Naive thymus-derived CD8-positive, alpha-beta T cell (primary cell): ENCODE data around the gene KRTAP4-16. TPM values are rescaled to one million over a fixed set of nuclear protein-coding genes. Genes with fewer than 3 reads are reported as not detected.
"Not testable (repeated sequence)": the region's sequence is repeated elsewhere in the genome, so short reads cannot be mapped to it uniquely, and the experiment has no call there.

Experiments
- ATAC-seq, 2 donors: fragments of 150-1000 bp; cut with Tn5 transposase in 1 of 2; sonication (Bioruptor Pico), chemical (Tn5 transposase) in 1 of 2; 1 replicate in 1 of 2; 2 replicates in 1 of 2; pipeline ENCODE4 v1.10.0; 2021; ENCODE audit warnings: mild to moderate bottlenecking in 2 of 2, moderate library complexity in 2 of 2
- POLR2A ChIA-PET: fragments of 350-600 bp; sonication (Branson Sonifier 250); formaldehyde crosslinking; loops from one replicate; lab custom pipeline; 2021; ENCODE audit warnings: antibody characterized with exemption; lab: Charles Lee
- DNase-seq, 10 donors: peaks; one replicate each; pipeline versions ENCODE4 v3.0.0 to v3.0.0-alpha.2; 2020 to 2022
- H3K27ac Mint-ChIP-seq, 10 donors: one replicate each; pipeline ENCODE4 v1.8.0; 2020 to 2022; ENCODE audit warnings: mild to moderate bottlenecking in 10 of 10, mixed read lengths in 10 of 10, moderate library complexity in 4 of 10, inconsistent platforms in 1 of 10
- H3K27me3 Mint-ChIP-seq, 5 donors: one replicate each; pipeline ENCODE4 v1.8.0; 2021 to 2022; ENCODE audit warnings: mixed read lengths in 5 of 5
- H3K36me3 Mint-ChIP-seq, 3 donors: one replicate each; pipeline ENCODE4 v1.8.0; 2020 to 2022; ENCODE audit warnings: mixed read lengths in 3 of 3, mild to moderate bottlenecking in 2 of 3, inconsistent platforms in 1 of 3
- H3K4me1 Mint-ChIP-seq, 4 donors: one replicate each; pipeline ENCODE4 v1.8.0; 2021 to 2022; ENCODE audit warnings: mixed read lengths in 4 of 4
- H3K4me3 Mint-ChIP-seq, 10 donors: one replicate each; pipeline ENCODE4 v1.8.0; 2020 to 2022; ENCODE audit warnings: mild to moderate bottlenecking in 10 of 10, mixed read lengths in 10 of 10, moderate library complexity in 6 of 10, inconsistent platforms in 1 of 10
- H3K9me3 Mint-ChIP-seq, 9 donors: one replicate each; pipeline ENCODE4 v1.8.0; 2020 to 2022; ENCODE audit warnings: mixed read lengths in 9 of 9, mild to moderate bottlenecking in 3 of 9, inconsistent platforms in 1 of 9, moderate library complexity in 1 of 9
- polyA plus RNA-seq, 3 donors: library from polyadenylated mRNA; unstranded; fragments of 300-500 nt; fragmentation: Illumina TruSeq; gene quantifications; one replicate each; pipeline ENCODE4 v1.2.3, GENCODE V29; 2021
- total RNA-seq, 8 experiments: library from RNA in 2 of 8; stranded (reverse) in 2 of 8; gene quantifications; one replicate each; pipeline ENCODE4 v1.2.3 and lab custom pipeline; 2021 to 2026

KRTAP4-16 gene
- total and polyA plus RNA-seq, 5 experiments from 2014 or later, result not detected

DNA sequence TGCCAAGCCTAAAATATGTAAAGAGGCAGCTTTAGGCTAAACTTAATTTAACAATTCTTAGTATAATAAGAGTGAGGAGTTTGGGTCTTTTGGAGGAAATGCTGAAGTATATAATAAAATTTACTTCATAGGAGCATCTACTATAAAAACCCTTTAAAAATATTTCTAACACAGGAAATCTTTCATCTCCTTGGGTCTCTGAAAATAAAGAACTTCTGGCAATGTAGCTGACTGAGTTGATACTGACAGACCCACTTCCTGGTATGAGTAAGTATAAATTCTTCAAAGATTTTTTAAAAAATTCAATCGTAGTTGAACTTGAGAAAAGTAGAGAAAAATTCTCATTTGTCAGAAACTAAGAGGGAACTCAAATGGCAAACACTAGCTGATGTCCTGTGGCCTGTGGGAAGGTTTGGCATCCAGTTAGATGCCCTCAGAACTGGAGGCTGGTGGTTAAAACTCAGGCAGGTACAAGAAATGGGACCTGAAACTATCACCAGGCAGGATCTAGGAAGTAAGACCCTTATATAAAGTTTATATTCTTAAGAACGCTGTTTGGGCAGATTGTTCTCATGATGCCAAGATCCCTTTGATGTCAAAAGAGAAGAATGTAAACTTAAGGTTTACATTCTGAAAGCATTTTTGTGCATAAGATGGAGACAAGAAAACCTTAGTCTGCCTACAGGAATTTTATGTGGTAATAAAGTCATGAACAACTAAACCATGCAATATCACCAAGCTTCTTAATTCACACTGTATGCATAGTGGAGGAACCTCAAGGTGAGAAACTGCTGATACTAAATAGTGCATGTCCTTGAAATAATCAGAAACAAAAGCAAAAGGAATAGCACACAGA, 32.1 kb upstream of the KRTAP4-16 start:
- Mint-ChIP-seq H3K27me3 (no peaks in the 10 kb centered on the region), H3K36me3 (peaks cover 0 to 4% (median 0%) of the 10 kb centered on the region in 3 donors), H3K4me1 (peaks cover 23 to 47% (median 39%) of the 10 kb centered on the region in 4 donors), H3K9me3 (peaks cover 0 to 10% (median 4%) of the 10 kb centered on the region in 9 donors), H3K4me3 (peak overlapping the region in 8 of 10 donors; percentile 54 to 80 (median 66)), H3K27ac (peak overlapping the region in 9 of 10 donors; percentile 74 to 95 (median 90))
- peak in 3 of 10 donors; percentile 3 to 56 (median 14) for DNase-seq
- peak; percentile 70 to 95 for ATAC-seq
- POLR2A ChIA-PET, result interaction anchor here (0.8 to 1.5 kb wide), 3 partner anchors 14 to 414 kb away, joined by 3 to 4 read pairs (median 3); no protein-coding TSS in a partner anchor

DNA sequence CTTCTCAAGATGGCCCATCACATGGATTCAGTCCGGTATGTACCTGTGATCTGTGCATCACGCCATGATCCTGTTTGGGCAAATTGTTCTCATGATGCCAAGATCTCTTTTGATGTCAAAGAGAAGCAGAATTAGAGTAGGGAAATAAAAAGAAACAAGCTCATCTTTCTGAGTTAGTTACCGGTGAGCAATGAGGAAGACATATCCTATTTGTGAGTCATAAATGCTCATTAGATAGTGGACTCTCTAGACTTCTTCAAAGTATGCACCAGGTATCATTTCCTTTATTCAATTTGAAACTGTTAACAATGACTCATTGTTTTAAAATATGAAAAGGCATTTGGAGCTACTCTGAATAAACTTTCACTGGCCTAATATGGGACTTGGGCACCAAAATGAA, 30.0 kb upstream of the KRTAP4-16 start:
- ATAC-seq (no peak), DNase-seq (no peak)
- peaks cover 0 to 5% (median 0%) of the 10 kb centered on the region in 9 donors for H3K9me3 Mint-ChIP-seq
- H3K4me1 Mint-ChIP-seq, result peaks cover 29 to 61% (median 48%) of the 10 kb centered on the region in 4 donors
- H3K36me3 Mint-ChIP-seq, result peaks cover 0 to under 1% (median 0%) of the 10 kb centered on the region in 3 donors
- POLR2A ChIA-PET, result interaction anchor here (1.3 to 2.7 kb wide), 2 partner anchors 9 to 177 kb away, joined by 3 to 6 read pairs; partner anchors contain the start of gene KRTAP16-1
- peak overlapping the region in 3 of 10 donors; percentile 46 to 50 (median 48) for H3K27ac Mint-ChIP-seq
- peak overlapping the region in 2 of 10 donors; percentile 5 to 9 for H3K4me3 Mint-ChIP-seq
- no peaks in the 10 kb centered on the region for H3K27me3 Mint-ChIP-seq

DNA sequence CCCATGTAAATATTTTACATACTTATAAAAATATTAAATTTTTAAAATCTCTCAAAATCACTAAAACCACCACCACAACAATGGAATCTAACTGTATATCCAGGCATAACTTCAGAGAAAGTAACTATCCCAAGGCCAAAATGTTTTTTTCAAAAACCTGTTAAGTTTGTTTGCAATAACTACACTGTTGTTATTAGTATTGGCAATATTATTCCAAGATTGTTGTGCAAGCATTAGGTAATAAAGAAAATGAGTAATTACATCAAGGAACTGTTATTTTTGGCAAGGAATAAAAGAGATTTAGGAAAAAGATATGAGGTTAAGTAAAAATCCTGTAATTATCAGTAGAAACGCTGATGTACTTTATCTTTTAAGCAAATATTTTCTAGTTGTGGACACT, 25.4 kb upstream of the KRTAP4-16 start:
- Mint-ChIP-seq H3K27ac (no peak overlapping the region), H3K9me3 (peaks cover 0 to 10% (median under 1%) of the 10 kb centered on the region in 9 donors), H3K36me3 (no peaks in the 10 kb centered on the region), H3K4me1 (peaks cover 40 to 85% (median 71%) of the 10 kb centered on the region in 4 donors), H3K27me3 (no peaks in the 10 kb centered on the region), H3K4me3 (no peak overlapping the region)
- POLR2A ChIA-PET, result no interaction called here
- DNase-seq, result no peak
- no peak for ATAC-seq

DNA sequence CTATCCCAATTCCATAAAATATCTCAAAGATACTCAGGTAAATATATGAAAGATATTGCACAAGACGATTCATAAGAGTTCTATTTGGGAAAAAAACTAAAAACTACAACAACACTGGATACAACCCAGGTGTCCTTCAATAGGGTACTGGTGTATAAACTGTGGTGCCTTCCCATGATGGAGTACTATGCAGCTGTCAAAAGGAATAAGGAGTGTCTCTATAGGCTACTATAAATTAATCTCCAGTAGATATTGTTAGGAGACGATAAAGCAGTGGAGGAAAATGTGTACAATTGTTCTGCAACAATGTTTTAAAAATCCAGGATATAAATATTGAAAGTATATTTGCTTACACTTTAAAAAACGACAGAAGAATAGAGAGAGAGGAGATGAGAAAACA, 24.4 kb upstream of the KRTAP4-16 start:
- POLR2A ChIA-PET, result interaction anchor here (0.6 to 1.6 kb wide), 2 partner anchors 155 to 182 kb away, joined by 3 to 4 read pairs; partner anchors contain the start of gene KRTAP16-1
- Mint-ChIP-seq H3K9me3 (peaks cover 0 to 10% (median 2%) of the 10 kb centered on the region in 9 donors), H3K4me1 (peaks cover 36 to 78% (median 66%) of the 10 kb centered on the region in 4 donors), H3K36me3 (no peaks in the 10 kb centered on the region), H3K4me3 (peak overlapping the region in 6 of 10 donors; percentile 3 to 92 (median 49)), H3K27me3 (no peaks in the 10 kb centered on the region), H3K27ac (peak overlapping the region in 2 of 10 donors; percentile 21 to 71)
- ATAC-seq, result no peak
- no peak for DNase-seq

DNA sequence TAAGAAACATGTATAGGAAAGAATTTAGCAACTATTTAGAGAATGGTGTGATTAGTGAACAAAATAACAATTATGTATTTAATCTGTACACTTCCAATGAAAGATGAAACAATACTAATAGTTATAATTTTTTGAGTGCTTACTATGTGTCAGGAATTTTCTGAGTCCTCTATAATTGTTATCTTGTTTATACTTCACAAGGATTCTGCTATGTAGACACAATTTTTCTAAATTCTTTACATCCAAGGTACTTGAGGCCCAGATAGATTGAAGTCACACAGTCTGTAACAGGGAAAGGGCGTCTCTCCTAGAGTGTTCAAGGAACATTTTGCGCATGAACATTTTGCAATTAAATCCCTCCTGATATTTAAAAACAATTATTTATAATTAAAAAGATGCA, 23.1 kb upstream of the KRTAP4-16 start:
- DNase-seq, result no peak
- Mint-ChIP-seq H3K9me3 (peaks cover 0 to 13% (median 3%) of the 10 kb centered on the region in 9 donors), H3K27ac (peak overlapping the region in 6 of 10 donors; percentile 40 to 78 (median 49)), H3K4me1 (peaks cover 35 to 76% (median 68%) of the 10 kb centered on the region in 4 donors), H3K4me3 (peak overlapping the region in 7 of 10 donors; percentile 36 to 92 (median 82)), H3K36me3 (no peaks in the 10 kb centered on the region), H3K27me3 (no peaks in the 10 kb centered on the region)
- ATAC-seq, result no peak
- POLR2A ChIA-PET, result interaction anchor here (1.4 kb wide), 2 partner anchors 9 to 197 kb away, joined by 3 read pairs; no protein-coding TSS in a partner anchor

DNA sequence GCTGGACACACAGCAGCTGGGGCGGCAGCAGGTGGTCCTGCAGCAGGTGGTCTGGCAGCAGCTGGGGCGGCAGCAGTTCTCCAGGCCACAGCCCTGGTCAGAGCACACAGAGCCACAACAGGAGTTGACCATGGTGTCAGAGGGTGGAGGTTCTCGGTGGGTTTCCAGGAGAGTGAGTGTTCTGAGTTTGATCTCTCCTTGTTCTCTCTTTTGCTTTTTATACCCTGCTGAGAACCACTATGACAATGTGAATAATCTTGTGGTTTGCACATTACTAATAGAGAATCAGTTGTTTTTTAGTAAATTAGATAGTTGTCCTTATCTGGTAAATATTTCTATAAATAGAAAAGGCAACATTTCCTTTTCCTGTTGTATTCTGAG, 22.0 kb upstream of the KRTAP4-16 start, which contains the start of gene KRTAP4-12:
KRTAP4-12 (minus strand) TSS at position 192 of the 381 bp plus-strand sequence; CDS start at position 132, 60 bp downstream.
- Mint-ChIP-seq H3K9me3 (peaks cover 0 to 11% (median 3%) of the 10 kb centered on the region in 9 donors), H3K4me1 (peaks cover 32 to 72% (median 68%) of the 10 kb centered on the region in 4 donors), H3K4me3 (peak within 1 kb of the TSS in 9 of 10 donors; percentile 69 to 92 (median 84)), H3K27ac (peak within 1 kb of the TSS in 9 of 10 donors; percentile 73 to 95 (median 82))
- DNase-seq, ATAC-seq, H3K36me3 Mint-ChIP-seq, H3K27me3 Mint-ChIP-seq: not testable (repeated sequence)
- POLR2A ChIA-PET, result interaction anchor here (0.7 kb wide), 2 partner anchors 184 to 800 kb away, joined by 3 read pairs; no protein-coding TSS in a partner anchor

DNA sequence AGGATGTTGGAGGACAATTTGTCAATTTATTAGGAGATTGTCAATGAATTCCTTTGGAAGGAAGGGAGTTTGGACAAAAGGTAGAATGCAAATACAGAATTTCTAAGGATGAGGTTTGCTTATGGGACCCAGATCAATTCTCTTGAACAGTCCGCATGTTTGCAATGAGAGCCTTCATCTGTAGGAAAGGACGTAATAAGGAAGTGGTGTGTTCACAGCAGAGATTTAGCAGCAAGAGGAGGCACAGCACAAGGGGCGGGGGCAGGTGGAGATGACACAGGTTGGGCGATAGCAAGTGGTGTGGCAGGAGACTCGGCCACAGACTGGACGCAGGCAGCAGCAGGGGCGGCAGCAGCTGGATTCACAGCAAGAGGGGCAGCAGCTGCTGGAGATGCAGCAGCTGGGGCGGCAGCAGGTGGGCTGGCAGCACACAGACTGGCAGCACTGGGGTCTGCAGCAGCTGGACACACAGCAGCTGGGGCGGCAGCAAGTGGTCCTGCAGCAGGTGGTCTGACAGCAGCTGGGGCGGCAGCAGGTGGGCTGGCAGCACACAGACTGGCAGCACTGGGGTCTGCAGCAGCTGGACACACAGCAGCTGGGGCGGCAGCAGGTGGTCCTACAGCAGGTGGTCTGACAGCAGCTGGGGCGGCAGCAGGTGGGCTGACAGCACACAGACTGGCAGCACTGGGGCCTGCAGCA, 21.4 kb upstream of the KRTAP4-16 start:
- ATAC-seq, result peak; percentile 51 to 75
- Mint-ChIP-seq H3K27ac (peak overlapping the region in 9 of 10 donors; percentile 20 to 95 (median 80)), H3K4me1 (peaks cover 30 to 72% (median 68%) of the 10 kb centered on the region in 4 donors), H3K4me3 (peak overlapping the region in 9 of 10 donors; percentile 69 to 92 (median 84)), H3K9me3 (peaks cover 0 to 11% (median 3%) of the 10 kb centered on the region in 9 donors)
- not testable (repeated sequence) for H3K27me3 Mint-ChIP-seq, H3K36me3 Mint-ChIP-seq
- POLR2A ChIA-PET, result interaction anchor here (0.7 kb wide), 1 partner anchor 185 kb away, joined by 3 read pairs; no protein-coding TSS in a partner anchor
- peak in 3 of 10 donors; percentile 14 to 35 (median 27) for DNase-seq

DNA sequence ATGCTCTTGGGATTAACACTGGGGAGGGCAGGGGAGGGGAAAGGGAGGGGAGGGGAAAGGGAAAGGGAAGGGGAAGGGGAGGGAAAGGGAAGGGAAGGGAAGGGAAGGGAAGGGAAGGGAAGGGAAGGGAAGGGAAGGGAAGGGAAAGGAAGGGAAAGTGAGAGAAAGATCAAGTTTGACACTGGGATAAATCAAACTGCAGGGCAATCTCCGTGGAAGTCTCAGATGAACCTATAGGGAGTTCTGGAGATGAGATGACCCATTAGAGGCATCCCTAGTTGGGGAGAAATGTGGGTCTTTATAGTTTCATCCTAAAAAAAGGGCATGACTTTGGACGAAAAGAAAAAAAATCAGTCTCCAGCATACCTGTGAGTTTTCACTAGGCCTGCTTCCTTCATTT, 19.7 kb upstream of the KRTAP4-16 start:
- H3K4me3 Mint-ChIP-seq, result no peak overlapping the region
- H3K4me1 Mint-ChIP-seq, result peaks cover 29 to 76% (median 70%) of the 10 kb centered on the region in 4 donors
- DNase-seq, result no peak
- peaks cover 0 to 3% (median 0%) of the 10 kb centered on the region in 5 donors for H3K27me3 Mint-ChIP-seq
- no peak for ATAC-seq
- H3K36me3 Mint-ChIP-seq, result no peaks in the 10 kb centered on the region
- POLR2A ChIA-PET, result interaction anchor here (1.5 kb wide), 1 partner anchor 187 kb away, joined by 7 read pairs; the partner anchor contains the start of gene KRTAP16-1
- peaks cover 0 to 11% (median 3%) of the 10 kb centered on the region in 9 donors for H3K9me3 Mint-ChIP-seq
- H3K27ac Mint-ChIP-seq, result peak overlapping the region in 1 of 10 donors; percentile 3

DNA sequence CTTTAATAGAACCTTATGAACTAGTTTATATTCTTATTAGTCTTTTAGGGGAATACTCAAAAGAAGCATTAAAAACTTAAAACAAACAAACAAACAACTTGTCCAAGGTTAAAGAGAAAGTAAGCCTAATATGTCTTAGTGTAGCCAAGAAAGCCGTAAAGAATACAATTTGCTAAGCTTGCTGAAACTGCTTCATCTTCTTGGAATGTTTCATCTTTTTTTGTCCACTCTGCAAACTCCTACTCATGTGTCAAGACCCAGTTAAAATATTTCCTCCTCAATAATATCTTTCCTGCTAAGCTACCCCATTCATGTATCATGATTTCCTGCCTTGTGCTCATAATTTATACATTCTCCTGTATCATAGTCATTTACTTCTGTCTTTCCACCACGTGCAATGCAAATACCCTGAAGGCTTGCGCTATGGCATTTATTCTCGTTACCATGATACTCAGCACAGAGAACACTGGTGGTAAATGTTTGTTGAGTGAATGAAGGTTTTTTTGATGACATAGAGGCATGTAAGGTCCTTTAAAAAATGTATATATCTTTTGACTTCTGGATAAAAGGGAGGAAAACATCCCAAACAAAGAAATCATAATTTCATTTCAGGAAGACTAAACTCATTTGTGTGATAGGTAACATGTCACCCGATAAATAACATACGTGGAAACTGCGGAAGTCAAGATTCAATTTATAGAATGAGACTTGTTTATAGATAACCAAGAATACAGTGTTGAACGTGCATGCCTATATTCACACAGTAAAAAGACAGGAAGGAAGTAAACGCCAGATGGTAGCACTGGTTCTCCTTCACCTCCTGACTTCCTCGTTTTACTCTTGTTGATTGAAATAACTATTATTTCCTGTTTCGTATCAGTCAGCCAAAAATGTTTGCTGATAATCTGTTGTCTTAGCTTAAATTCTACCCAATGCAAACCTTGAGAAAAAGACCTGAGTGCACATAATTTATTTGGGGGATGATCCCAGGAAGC, 18.0 kb upstream of the KRTAP4-16 start:
- not testable (repeated sequence) for H3K27me3 Mint-ChIP-seq, H3K9me3 Mint-ChIP-seq, H3K36me3 Mint-ChIP-seq
- POLR2A ChIA-PET, result interaction anchor here (0.8 to 1.8 kb wide), 2 partner anchors 14 to 202 kb away, joined by 3 to 5 read pairs; no protein-coding TSS in a partner anchor
- DNase-seq (peak in 3 of 10 donors; percentile 11 to 47 (median 45)), ATAC-seq (peak; percentile 84 to 86)
- peak overlapping the region in 9 of 10 donors; percentile 78 to 95 (median 88) for H3K27ac Mint-ChIP-seq
- H3K4me1 Mint-ChIP-seq, result peaks cover 30 to 75% (median 65%) of the 10 kb centered on the region in 4 donors
- H3K4me3 Mint-ChIP-seq, result peak overlapping the region in 9 of 10 donors; percentile 9 to 83 (median 73)

DNA sequence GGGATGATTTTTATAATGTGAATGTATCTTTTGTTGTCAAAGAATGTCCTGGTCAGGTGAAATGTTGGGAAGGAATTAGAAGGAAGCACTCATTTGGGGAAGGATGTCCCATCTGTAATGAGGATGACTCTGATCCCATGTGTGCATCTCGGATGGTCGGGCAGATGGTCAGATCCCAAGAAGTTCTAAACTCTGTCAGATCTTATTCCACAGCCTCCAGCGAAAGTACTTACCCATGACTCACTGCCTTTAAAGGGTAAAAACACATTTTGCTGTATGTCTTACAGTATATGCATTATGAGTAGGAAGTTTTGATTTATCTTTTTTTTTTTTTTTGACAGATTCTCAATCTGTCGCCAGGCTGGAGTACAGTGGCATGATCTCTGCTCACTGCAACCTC, 16.7 kb upstream of the KRTAP4-16 start:
- H3K4me3 Mint-ChIP-seq, result no peak overlapping the region
- DNase-seq, result no peak
- H3K27ac Mint-ChIP-seq, result peak overlapping the region in 3 of 10 donors; percentile 22 to 78 (median 35)
- peaks cover 0 to 7% (median 2%) of the 10 kb centered on the region in 9 donors for H3K9me3 Mint-ChIP-seq
- POLR2A ChIA-PET, result no interaction called here
- H3K36me3 Mint-ChIP-seq, result no peaks in the 10 kb centered on the region
- no peak for ATAC-seq
- peaks cover 30 to 70% (median 59%) of the 10 kb centered on the region in 4 donors for H3K4me1 Mint-ChIP-seq
- peaks cover 0 to 3% (median 0%) of the 10 kb centered on the region in 5 donors for H3K27me3 Mint-ChIP-seq
